HG03097 (cell line): ENCODE measurements around the gene MIP.
"Not testable (repeated sequence)": the region's sequence is repeated elsewhere in the genome, so short reads cannot be mapped to it uniquely, and the experiment has no call there.

Source experiments
- ATAC-seq: cut with Tn5 transposase; IDR thresholded peaks from one replicate; pipeline ENCODE4 v1.9.1; 2021; ENCODE audit not compliant: unreplicated experiment, low FRiP score

Gene MIP

GRCh38 chr12:56454557-56454956 lies at the start of gene MIP:
TSS of gene MIP (minus strand) at chr12:56454657. CDS start at chr12:56454613, 44 bp downstream.
- no peak for ATAC-seq

- ATAC-seq = not testable (repeated sequence)
Measured at GRCh38 chr12:56499879-56500278, 45.4 kb upstream of the MIP start.

- ATAC-seq = not testable (repeated sequence)
Measured at GRCh38 chr12:56499452-56499851, 45.0 kb upstream of the MIP start.

- not testable (repeated sequence) for ATAC-seq
Measured at GRCh38 chr12:56498126-56498902, 43.9 kb upstream of the MIP start.

GRCh38 chr12:56496704-56497103 lies 42.2 kb upstream of the MIP start:
- ATAC-seq = not testable (repeated sequence)

- not testable (repeated sequence) for ATAC-seq
Measured at GRCh38 chr12:56494481-56494880, 40.0 kb upstream of the MIP start.

- not testable (repeated sequence) for ATAC-seq
Measured at GRCh38 chr12:56494106-56494415, 39.6 kb upstream of the MIP start.

GRCh38 chr12:56493409-56494105 lies 39.1 kb upstream of the MIP start:
- not testable (repeated sequence) for ATAC-seq

GRCh38 chr12:56490360-56490759 lies 35.9 kb upstream of the MIP start:
- no peak for ATAC-seq

- ATAC-seq = peak; percentile 70
Measured at GRCh38 chr12:56488041-56488955, 33.8 kb upstream of the MIP start, which contains the start of gene GLS2. TSS of gene GLS2 (minus strand) at chr12:56488161. CDS start at chr12:56488118, 43 bp downstream.

GRCh38 chr12:56487448-56488040 lies 33.1 kb upstream of the MIP start:
- ATAC-seq = no peak

GRCh38 chr12:56486694-56487093 lies 32.2 kb upstream of the MIP start:
- no peak for ATAC-seq

- no peak for ATAC-seq
Measured at GRCh38 chr12:56484566-56484965, 30.1 kb upstream of the MIP start.

GRCh38 chr12:56479625-56480024 lies 25.2 kb upstream of the MIP start:
- no peak for ATAC-seq

GRCh38 chr12:56477521-56478225 lies 23.2 kb upstream of the MIP start:
- no peak for ATAC-seq

- no peak for ATAC-seq
Measured at GRCh38 chr12:56476972-56477432, 22.5 kb upstream of the MIP start.

GRCh38 chr12:56476143-56476542 lies 21.7 kb upstream of the MIP start:
- ATAC-seq = no peak

- no peak for ATAC-seq
Measured at GRCh38 chr12:56474389-56474788, 19.9 kb upstream of the MIP start.

- no peak for ATAC-seq
Measured at GRCh38 chr12:56469007-56469930, 14.8 kb upstream of the MIP start.
